ENCODE results near the gene SYNDIG1. TPM values are rescaled to one million over a fixed set of nuclear protein-coding genes. Genes with fewer than 3 reads are reported as not detected.

The SYNDIG1 gene
- polyA plus RNA-seq, 1 donor from 2014 or later, result 0.22 TPM

- H4K20me1 ChIP-seq (ENCODE audit: insufficient read depth), result no peaks in the 10 kb centered on the region
- no peaks in the 10 kb centered on the region for H3K9me3 ChIP-seq (ENCODE audit: low read length)
- no peaks in the 10 kb centered on the region for H3K79me2 ChIP-seq (replicated peaks; ENCODE audit: insufficient read depth, low read length)
- no peaks in the 10 kb centered on the region for H3K36me3 ChIP-seq (ENCODE audit: insufficient read depth, low read length)
- H3K4me2 ChIP-seq (ENCODE audit: low read length), result no peak overlapping the region
- H3K9ac ChIP-seq (ENCODE audit: low read length), result no peak overlapping the region
- H3K27me3 ChIP-seq (ENCODE audit: insufficient read depth, low read depth, low read length), result no peaks in the 10 kb centered on the region
- no peaks in the 10 kb centered on the region for H3K9me2 ChIP-seq (ENCODE audit: insufficient read depth, low read length)
- no peak overlapping the region for H2AFZ ChIP-seq (ENCODE audit: low read depth, low read length)
- no peak overlapping the region for H3K27ac ChIP-seq (ENCODE audit: low read length)
- H3K4me3 ChIP-seq (ENCODE audit: low read length), result no peak overlapping the region
- no peaks in the 10 kb centered on the region for H3F3A ChIP-seq (ENCODE audit: insufficient read depth, low read length, poor library complexity, severe bottlenecking)
- no peak for TF ChIP-seq EP300 (conservative IDR thresholded peaks at IDR 0.05; ENCODE audit: poor library complexity, severe bottlenecking)
- no peak for TF ChIP-seq CTCF (IDR thresholded peaks at IDR 0.05; ENCODE audit: poor library complexity, severe bottlenecking)
- no peak for TF ChIP-seq SMC3 (conservative IDR thresholded peaks at IDR 0.05; ENCODE audit: poor library complexity)
- TF ChIP-seq REST (IDR thresholded peaks at IDR 0.05; ENCODE audit: borderline replicate concordance), result no peak
- no peak for TF ChIP-seq POLR2AphosphoS5 (IDR thresholded peaks at IDR 0.05)
- no peak for TF ChIP-seq TAF1 (IDR thresholded peaks at IDR 0.05; ENCODE audit: low read depth)
- TF ChIP-seq RAD21 (conservative IDR thresholded peaks at IDR 0.05), result no peak
- TF ChIP-seq EZH2 (IDR thresholded peaks at IDR 0.05; ENCODE audit: borderline replicate concordance, insufficient read depth, low read length, poor library complexity, severe bottlenecking), result no peak
- TF ChIP-seq MXI1 (conservative IDR thresholded peaks at IDR 0.05; ENCODE audit: poor library complexity, severe bottlenecking), result no peak
These were observed 11.1 kb downstream of the SYNDIG1 start for GRCh38 chr20:24480509-24480908.

- no peaks in the 10 kb centered on the region for H3K27me3 ChIP-seq (ENCODE audit: insufficient read depth, low read depth, low read length)
- H3K9me3 ChIP-seq (ENCODE audit: low read length), result no peaks in the 10 kb centered on the region
- no peaks in the 10 kb centered on the region for H3K9me2 ChIP-seq (ENCODE audit: insufficient read depth, low read length)
- no peaks in the 10 kb centered on the region for H3F3A ChIP-seq (ENCODE audit: insufficient read depth, low read length, poor library complexity, severe bottlenecking)
- H3K4me3 ChIP-seq (ENCODE audit: low read length), result no peak overlapping the region
- H3K27ac ChIP-seq (ENCODE audit: low read length), result no peak overlapping the region
- H2AFZ ChIP-seq (ENCODE audit: low read depth, low read length), result no peak overlapping the region
- H4K20me1 ChIP-seq (ENCODE audit: insufficient read depth), result no peaks in the 10 kb centered on the region
- no peak overlapping the region for H3K4me2 ChIP-seq (ENCODE audit: low read length)
- H3K36me3 ChIP-seq (ENCODE audit: insufficient read depth, low read length), result no peaks in the 10 kb centered on the region
- TF ChIP-seq EZH2 (IDR thresholded peaks at IDR 0.05; ENCODE audit: borderline replicate concordance, insufficient read depth, low read length, poor library complexity, severe bottlenecking) (no peak), RAD21 (conservative IDR thresholded peaks at IDR 0.05) (no peak), CTCF (IDR thresholded peaks at IDR 0.05; ENCODE audit: poor library complexity, severe bottlenecking) (no peak), TAF1 (IDR thresholded peaks at IDR 0.05; ENCODE audit: low read depth) (no peak), POLR2AphosphoS5 (IDR thresholded peaks at IDR 0.05) (no peak), REST (IDR thresholded peaks at IDR 0.05; ENCODE audit: borderline replicate concordance) (no peak), SMC3 (conservative IDR thresholded peaks at IDR 0.05; ENCODE audit: poor library complexity) (no peak), MXI1 (conservative IDR thresholded peaks at IDR 0.05; ENCODE audit: poor library complexity, severe bottlenecking) (no peak), EP300 (conservative IDR thresholded peaks at IDR 0.05; ENCODE audit: poor library complexity, severe bottlenecking) (no peak)
- no peak overlapping the region for H3K9ac ChIP-seq (ENCODE audit: low read length)
- no peaks in the 10 kb centered on the region for H3K79me2 ChIP-seq (replicated peaks; ENCODE audit: insufficient read depth, low read length)
These were observed 11.7 kb downstream of the SYNDIG1 start for GRCh38 chr20:24481173-24481572.
